Liver (tissue), 9 donors: Measurements from ENCODE around the gene MEF2A. TPM values are rescaled to one million over a fixed set of nuclear protein-coding genes. Genes with fewer than 3 reads are reported as not detected.

Source experiments
- DNase-seq: peaks from one replicate; pipeline ENCODE4 v3.0.0-alpha.2; 2017; ENCODE audit warnings: low spot score
- H3K27ac ChIP-seq, 2 donors: one replicate each; pipeline ENCODE4 v1.7.0; 2013; ENCODE audit warnings: inconsistent platforms in 2 of 2, low read length in 2 of 2, control low read depth in 1 of 2, low read depth in 1 of 2, mild to moderate bottlenecking in 1 of 2
- H3K27me3 ChIP-seq, 4 donors: one replicate each; pipeline versions ENCODE4 v1.6.1 to v1.7.0; 2013; ENCODE audit warnings: low read length in 3 of 4, inconsistent platforms in 1 of 4, mild to moderate bottlenecking in 1 of 4, moderate library complexity in 1 of 4; ENCODE audit not compliant: control insufficient read depth in 4 of 4, insufficient read depth in 4 of 4
- H3K36me3 ChIP-seq, 4 donors: one replicate each; pipeline versions ENCODE4 v1.6.1 to v1.7.0; 2013; ENCODE audit warnings: low read length in 3 of 4, mild to moderate bottlenecking in 3 of 4, low read depth in 1 of 4, moderate library complexity in 1 of 4; ENCODE audit not compliant: control insufficient read depth in 4 of 4, insufficient read depth in 3 of 4
- H3K4me1 ChIP-seq, 4 donors: one replicate each; pipeline versions ENCODE4 v1.6.1 to v1.7.0; 2013; ENCODE audit warnings: low read length in 3 of 4, mild to moderate bottlenecking in 3 of 4, moderate library complexity in 1 of 4; ENCODE audit not compliant: control insufficient read depth in 4 of 4, insufficient read depth in 4 of 4
- H3K4me3 ChIP-seq, 3 donors: one replicate each; pipeline versions ENCODE4 v1.6.1 to v1.7.0; 2013; ENCODE audit warnings: low read length in 3 of 3, control low read depth in 1 of 3, low read depth in 1 of 3, mild to moderate bottlenecking in 1 of 3
- H3K9ac ChIP-seq, 2 donors: one replicate each; pipeline ENCODE4 v1.7.0; 2013; ENCODE audit warnings: low read length in 2 of 2, mild to moderate bottlenecking in 2 of 2, moderate library complexity in 2 of 2, control low read depth in 1 of 2, low read depth in 1 of 2
- H3K9me3 ChIP-seq, 4 donors: one replicate each; pipeline versions ENCODE4 v1.6.1 to v1.7.0; 2013; ENCODE audit warnings: low read length in 3 of 4; ENCODE audit not compliant: control insufficient read depth in 4 of 4
- EGR1 ChIP-seq, 2 donors: IDR thresholded peaks; 2 replicates each; pipeline ENCODE4 v1.6.1; 2016 to 2018; ENCODE audit warnings: antibody characterized with exemption in 2 of 2, low read depth in 2 of 2
- FOXA1 ChIP-seq: IDR thresholded peaks from 2 replicates; pipeline ENCODE4 v1.6.1; 2016; ENCODE audit warnings: antibody characterized with exemption
- FOXA2 ChIP-seq: IDR thresholded peaks from 2 replicates; pipeline ENCODE4 v1.6.1; 2016; ENCODE audit warnings: antibody characterized with exemption
- GABPA ChIP-seq, 2 donors: IDR thresholded peaks in 1 of 2; conservative IDR thresholded peaks in 1 of 2; 2 replicates each; pipeline ENCODE4 v1.6.1; 2016; ENCODE audit warnings: antibody characterized with exemption in 2 of 2, mild to moderate bottlenecking in 1 of 2, moderate library complexity in 1 of 2
- HNF4A ChIP-seq, 2 donors: conservative IDR thresholded peaks; 2 replicates each; pipeline ENCODE4 v1.6.1; 2016; ENCODE audit warnings: antibody characterized with exemption in 2 of 2, mild to moderate bottlenecking in 2 of 2
- HNF4G ChIP-seq: IDR thresholded peaks from 2 replicates; pipeline ENCODE4 v1.6.1; 2016; ENCODE audit warnings: antibody characterized with exemption
- JUND ChIP-seq, 2 donors: IDR thresholded peaks; 2 replicates each; pipeline ENCODE4 v1.6.1; 2016; ENCODE audit warnings: antibody characterized with exemption in 2 of 2
- NR2F2 ChIP-seq: IDR thresholded peaks from 2 replicates; pipeline ENCODE4 v1.6.1; 2016; ENCODE audit warnings: antibody characterized with exemption
- RAD21 ChIP-seq, 2 donors: IDR thresholded peaks; 2 replicates each; pipeline ENCODE4 v1.6.1; 2016; ENCODE audit warnings: antibody characterized with exemption in 2 of 2, mild to moderate bottlenecking in 2 of 2
- RXRA ChIP-seq, 2 donors: IDR thresholded peaks; 2 replicates each; pipeline ENCODE4 v1.6.1; 2017 to 2018; ENCODE audit warnings: antibody characterized with exemption in 2 of 2, mild to moderate bottlenecking in 1 of 2
- SP1 ChIP-seq: IDR thresholded peaks from 2 replicates; pipeline ENCODE4 v1.6.1; 2018; ENCODE audit warnings: antibody characterized with exemption, mild to moderate bottlenecking
- TAF1 ChIP-seq: conservative IDR thresholded peaks from 2 replicates; pipeline ENCODE4 v1.6.1; 2016; ENCODE audit warnings: antibody characterized with exemption, mild to moderate bottlenecking
- YY1 ChIP-seq: IDR thresholded peaks from 2 replicates; pipeline ENCODE4 v1.6.1; 2016; ENCODE audit warnings: antibody characterized with exemption, mild to moderate bottlenecking
- WGBS: extraction: QIAGEN DNeasy Blood & Tissue Kit; methylation state at CpG from one replicate; pipeline ENCODE4 v1.1.7; 2013; 5-methylcytosine and 5-hydroxymethylcytosine counted together
- polyA plus RNA-seq, 2 donors: library from polyadenylated mRNA; stranded (reverse) in 1 of 2; unstranded in 1 of 2; fragments of 200-250 nt in 1 of 2; fragments of >200 nt in 1 of 2; fragmentation: Nextera tagmentation in 1 of 2; extraction: Ambion mirVana in 1 of 2; gene quantifications; one replicate each; pipeline versions ENCODE4 v1.2.1 to v1.2.3, GENCODE V29; 2013 to 2015
- total RNA-seq, 2 donors: library from RNA; depleted of rRNA; stranded (reverse); fragments of >200 nt; gene quantifications; one replicate each; pipeline ENCODE4 v1.2.3, GENCODE V29; 2014
- TF ChIP-seq, protein P1 (sequence below): IDR thresholded peaks from 2 replicates; pipeline ENCODE4 v1.6.1; 2016; ENCODE audit warnings: antibody characterized with exemption, mild to moderate bottlenecking
- TF ChIP-seq, protein P2 (sequence below): IDR thresholded peaks from 2 replicates; pipeline ENCODE4 v1.6.1; 2016; ENCODE audit warnings: antibody characterized with exemption
- TF ChIP-seq, protein P3 (sequence below): IDR thresholded peaks from 2 replicates; pipeline ENCODE4 v1.6.1; 2016; ENCODE audit warnings: antibody characterized with exemption
- TF ChIP-seq, protein P4 (sequence below): fragments of 150-350 bp; IDR thresholded peaks from 2 replicates; pipeline ENCODE4 v1.5.1; 2017; ENCODE audit warnings: improper control_type of control experiment, low read depth, low read length; ENCODE audit not compliant: missing input control
- TF ChIP-seq, protein P5 (sequence below): IDR thresholded peaks from 2 replicates; pipeline ENCODE4 v1.6.1; 2016; ENCODE audit warnings: antibody characterized with exemption
- donor health status: healthy.
- donor health status: healthy.
- donor health status: healthy.
- donor health status: healthy.
- donor health status: healthy.

The MEF2A gene
- total and polyA plus RNA-seq, 4 donors = 8.5 to 45.9 (median 18.2) TPM

DNA sequence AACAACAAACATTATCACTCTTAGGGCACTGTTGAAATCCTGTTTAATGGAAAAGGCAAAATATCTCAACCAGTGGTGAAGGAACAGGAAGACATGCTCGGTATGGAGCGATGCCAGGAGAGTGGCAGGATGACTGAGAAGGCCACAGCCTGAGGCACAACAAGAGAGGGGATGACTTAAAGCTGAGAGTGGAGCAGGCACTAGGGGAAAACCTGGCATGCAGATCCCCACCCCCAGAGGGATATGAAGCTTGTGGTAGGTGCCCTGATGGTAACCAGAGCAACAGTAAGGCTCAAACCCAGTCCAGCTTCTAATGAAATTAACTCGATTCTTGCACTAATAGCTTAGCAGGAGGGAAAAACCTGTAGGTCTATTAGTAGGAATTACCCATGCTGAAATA, 127.0 kb downstream of the MEF2A start (continued):
- TF ChIP-seq, protein P1, sequence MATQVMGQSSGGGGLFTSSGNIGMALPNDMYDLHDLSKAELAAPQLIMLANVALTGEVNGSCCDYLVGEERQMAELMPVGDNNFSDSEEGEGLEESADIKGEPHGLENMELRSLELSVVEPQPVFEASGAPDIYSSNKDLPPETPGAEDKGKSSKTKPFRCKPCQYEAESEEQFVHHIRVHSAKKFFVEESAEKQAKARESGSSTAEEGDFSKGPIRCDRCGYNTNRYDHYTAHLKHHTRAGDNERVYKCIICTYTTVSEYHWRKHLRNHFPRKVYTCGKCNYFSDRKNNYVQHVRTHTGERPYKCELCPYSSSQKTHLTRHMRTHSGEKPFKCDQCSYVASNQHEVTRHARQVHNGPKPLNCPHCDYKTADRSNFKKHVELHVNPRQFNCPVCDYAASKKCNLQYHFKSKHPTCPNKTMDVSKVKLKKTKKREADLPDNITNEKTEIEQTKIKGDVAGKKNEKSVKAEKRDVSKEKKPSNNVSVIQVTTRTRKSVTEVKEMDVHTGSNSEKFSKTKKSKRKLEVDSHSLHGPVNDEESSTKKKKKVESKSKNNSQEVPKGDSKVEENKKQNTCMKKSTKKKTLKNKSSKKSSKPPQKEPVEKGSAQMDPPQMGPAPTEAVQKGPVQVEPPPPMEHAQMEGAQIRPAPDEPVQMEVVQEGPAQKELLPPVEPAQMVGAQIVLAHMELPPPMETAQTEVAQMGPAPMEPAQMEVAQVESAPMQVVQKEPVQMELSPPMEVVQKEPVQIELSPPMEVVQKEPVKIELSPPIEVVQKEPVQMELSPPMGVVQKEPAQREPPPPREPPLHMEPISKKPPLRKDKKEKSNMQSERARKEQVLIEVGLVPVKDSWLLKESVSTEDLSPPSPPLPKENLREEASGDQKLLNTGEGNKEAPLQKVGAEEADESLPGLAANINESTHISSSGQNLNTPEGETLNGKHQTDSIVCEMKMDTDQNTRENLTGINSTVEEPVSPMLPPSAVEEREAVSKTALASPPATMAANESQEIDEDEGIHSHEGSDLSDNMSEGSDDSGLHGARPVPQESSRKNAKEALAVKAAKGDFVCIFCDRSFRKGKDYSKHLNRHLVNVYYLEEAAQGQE = no peak
- TF ChIP-seq JUND (IDR thresholded peaks at IDR 0.05) = no peak
- TF ChIP-seq, protein P2, sequence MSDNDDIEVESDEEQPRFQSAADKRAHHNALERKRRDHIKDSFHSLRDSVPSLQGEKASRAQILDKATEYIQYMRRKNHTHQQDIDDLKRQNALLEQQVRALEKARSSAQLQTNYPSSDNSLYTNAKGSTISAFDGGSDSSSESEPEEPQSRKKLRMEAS = no peak

DNA sequence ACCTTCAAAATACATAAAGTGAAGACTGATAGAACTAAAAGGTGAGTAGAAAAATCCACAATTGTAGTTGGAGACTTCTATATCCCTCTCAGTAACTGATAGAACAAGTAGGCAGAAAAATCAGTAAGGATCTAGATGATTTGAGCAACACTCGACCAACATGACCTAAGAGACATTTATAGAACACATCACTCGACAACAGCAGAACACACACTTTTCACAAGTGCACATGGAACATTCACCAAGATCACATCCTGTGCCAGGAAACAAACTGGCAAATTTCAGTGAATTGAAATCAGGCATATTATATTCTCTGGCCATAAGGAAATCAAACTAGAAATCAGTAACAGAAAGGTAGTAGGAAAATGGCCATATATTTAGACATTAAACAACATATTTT, 130.3 kb downstream of the MEF2A start:
- peaks cover 0 to 35% (median 16%) of the 10 kb centered on the region in 4 donors for H3K36me3 ChIP-seq

More for the DNA sequence above, 130.3 kb downstream of the MEF2A start:
- Histone ChIP-seq H3K27ac (no peak overlapping the region), H3K4me3 (no peak overlapping the region), H3K9me3 (no peaks in the 10 kb centered on the region), H3K4me1 (no peaks in the 10 kb centered on the region), H3K27me3 (no peaks in the 10 kb centered on the region), H3K9ac (no peak overlapping the region)
- 85% methylated on average over 2 of the region's 2 CpGs for WGBS
- no peak for DNase-seq
- no peak for TF ChIP-seq HNF4A (conservative IDR thresholded peaks at IDR 0.05)
- TF ChIP-seq FOXA1 = no peak
- no peak for TF ChIP-seq NR2F2
- TF ChIP-seq FOXA2 = no peak
- TF ChIP-seq, protein P3, sequence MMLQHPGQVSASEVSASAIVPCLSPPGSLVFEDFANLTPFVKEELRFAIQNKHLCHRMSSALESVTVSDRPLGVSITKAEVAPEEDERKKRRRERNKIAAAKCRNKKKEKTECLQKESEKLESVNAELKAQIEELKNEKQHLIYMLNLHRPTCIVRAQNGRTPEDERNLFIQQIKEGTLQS = no peak
- TF ChIP-seq GABPA (IDR thresholded peaks at IDR 0.05 in 1 of 2, conservative IDR thresholded peaks at IDR 0.05 in 1 of 2) = no peak
- no peak for TF ChIP-seq TAF1
- no peak for TF ChIP-seq SP1
- TF ChIP-seq, protein P2 = no peak
- TF ChIP-seq, protein P1 = no peak
- TF ChIP-seq JUND (IDR thresholded peaks at IDR 0.05) = no peak
- no peak for TF ChIP-seq YY1
- no peak for TF ChIP-seq EGR1 (IDR thresholded peaks at IDR 0.05; ENCODE audit: low read depth in 2 of 2)
- TF ChIP-seq, protein P4, sequence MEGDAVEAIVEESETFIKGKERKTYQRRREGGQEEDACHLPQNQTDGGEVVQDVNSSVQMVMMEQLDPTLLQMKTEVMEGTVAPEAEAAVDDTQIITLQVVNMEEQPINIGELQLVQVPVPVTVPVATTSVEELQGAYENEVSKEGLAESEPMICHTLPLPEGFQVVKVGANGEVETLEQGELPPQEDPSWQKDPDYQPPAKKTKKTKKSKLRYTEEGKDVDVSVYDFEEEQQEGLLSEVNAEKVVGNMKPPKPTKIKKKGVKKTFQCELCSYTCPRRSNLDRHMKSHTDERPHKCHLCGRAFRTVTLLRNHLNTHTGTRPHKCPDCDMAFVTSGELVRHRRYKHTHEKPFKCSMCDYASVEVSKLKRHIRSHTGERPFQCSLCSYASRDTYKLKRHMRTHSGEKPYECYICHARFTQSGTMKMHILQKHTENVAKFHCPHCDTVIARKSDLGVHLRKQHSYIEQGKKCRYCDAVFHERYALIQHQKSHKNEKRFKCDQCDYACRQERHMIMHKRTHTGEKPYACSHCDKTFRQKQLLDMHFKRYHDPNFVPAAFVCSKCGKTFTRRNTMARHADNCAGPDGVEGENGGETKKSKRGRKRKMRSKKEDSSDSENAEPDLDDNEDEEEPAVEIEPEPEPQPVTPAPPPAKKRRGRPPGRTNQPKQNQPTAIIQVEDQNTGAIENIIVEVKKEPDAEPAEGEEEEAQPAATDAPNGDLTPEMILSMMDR = no peak
- no peak for TF ChIP-seq RXRA (IDR thresholded peaks at IDR 0.05)
- TF ChIP-seq HNF4G = no peak
- TF ChIP-seq RAD21 (IDR thresholded peaks at IDR 0.05) = no peak
- TF ChIP-seq, protein P5, sequence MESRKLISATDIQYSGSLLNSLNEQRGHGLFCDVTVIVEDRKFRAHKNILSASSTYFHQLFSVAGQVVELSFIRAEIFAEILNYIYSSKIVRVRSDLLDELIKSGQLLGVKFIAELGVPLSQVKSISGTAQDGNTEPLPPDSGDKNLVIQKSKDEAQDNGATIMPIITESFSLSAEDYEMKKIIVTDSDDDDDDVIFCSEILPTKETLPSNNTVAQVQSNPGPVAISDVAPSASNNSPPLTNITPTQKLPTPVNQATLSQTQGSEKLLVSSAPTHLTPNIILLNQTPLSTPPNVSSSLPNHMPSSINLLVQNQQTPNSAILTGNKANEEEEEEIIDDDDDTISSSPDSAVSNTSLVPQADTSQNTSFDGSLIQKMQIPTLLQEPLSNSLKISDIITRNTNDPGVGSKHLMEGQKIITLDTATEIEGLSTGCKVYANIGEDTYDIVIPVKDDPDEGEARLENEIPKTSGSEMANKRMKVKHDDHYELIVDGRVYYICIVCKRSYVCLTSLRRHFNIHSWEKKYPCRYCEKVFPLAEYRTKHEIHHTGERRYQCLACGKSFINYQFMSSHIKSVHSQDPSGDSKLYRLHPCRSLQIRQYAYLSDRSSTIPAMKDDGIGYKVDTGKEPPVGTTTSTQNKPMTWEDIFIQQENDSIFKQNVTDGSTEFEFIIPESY = no peak
